Heart left ventricle (tissue), 16 donors: Measurements from ENCODE around the gene TXNL4A. TPM values are rescaled to one million over a fixed set of nuclear protein-coding genes. Genes with fewer than 3 reads are reported as not detected.
A peak's percentile ranks its signal among the peaks of the same experiment; 100 is the strongest.

Experiments used
- ATAC-seq, 4 donors: fragments of 200-7000 bp; cut with Tn5 transposase; one replicate each; pipeline ENCODE4 v1.9.1; 2020 to 2022; ENCODE audit warnings: moderate library complexity in 4 of 4, mild to moderate bottlenecking in 3 of 4, moderate number of reproducible peaks in 1 of 4
- DNase-seq, 5 donors: peaks; one replicate each; pipeline ENCODE4 v3.0.0-alpha.2; 2020
- H3K27ac ChIP-seq, 12 donors: fragments of 200-600 bp; sonication (generic) in 4 of 12; one replicate each; pipeline versions ENCODE4 v1.5.0 to v1.8.0; 2016 to 2022; ENCODE audit warnings: mild to moderate bottlenecking in 2 of 12
- H3K27me3 ChIP-seq, 9 donors: fragments of 200-600 bp; sonication (generic) in 2 of 9; one replicate each; pipeline versions ENCODE4 v1.5.1 to v1.8.0; 2016 to 2022; ENCODE audit warnings: mild to moderate bottlenecking in 3 of 9
- H3K36me3 ChIP-seq, 9 donors: fragments of 200-600 bp; sonication (generic) in 2 of 9; one replicate each; pipeline versions ENCODE4 v1.5.0 to v1.8.0; 2018 to 2022; ENCODE audit warnings: mild to moderate bottlenecking in 2 of 9
- H3K4me1 ChIP-seq, 12 donors: fragments of 200-600 bp; sonication (generic) in 4 of 12; one replicate each; pipeline versions ENCODE4 v1.5.0 to v1.8.0; 2016 to 2022; ENCODE audit warnings: mild to moderate bottlenecking in 3 of 12
- H3K4me3 ChIP-seq, 12 donors: fragments of 200-600 bp; sonication (generic) in 4 of 12; one replicate each; pipeline versions ENCODE4 v1.5.0 to v1.8.0; 2017 to 2022; ENCODE audit warnings: mild to moderate bottlenecking in 9 of 12, moderate library complexity in 4 of 12
- H3K9me3 ChIP-seq, 12 donors: fragments of 200-600 bp; sonication (generic) in 4 of 12; one replicate each; pipeline versions ENCODE4 v1.5.0 to v1.8.0; 2016 to 2022; ENCODE audit warnings: mild to moderate bottlenecking in 1 of 12
- CTCF ChIP-seq, 12 donors: fragments of 200-600 bp; sonication (generic) in 4 of 12; IDR thresholded peaks; one replicate each; pipeline versions ENCODE4 v1.5.0 to v1.8.0; 2018 to 2022; ENCODE audit warnings: antibody characterized with exemption in 12 of 12, mild to moderate bottlenecking in 5 of 12
- POLR2A ChIP-seq, 2 donors: fragments of 450-650 bp; IDR thresholded peaks; one replicate each; pipeline ENCODE4 v1.6.1; 2017; ENCODE audit warnings: antibody characterized with exemption in 2 of 2, mild to moderate bottlenecking in 2 of 2, moderate library complexity in 2 of 2
- WGBS, 4 donors: extraction: QIAGEN DNeasy Blood & Tissue Kit in 2 of 4; methylation state at CpG; one replicate each; pipeline versions ENCODE4 v1.1.5 to v1.1.7; 2013 to 2018; 5-methylcytosine and 5-hydroxymethylcytosine counted together
- intact Hi-C, 10 donors: fragments of 100-400 bp; cut with DNase I; formaldehyde crosslinking; loops; one replicate each; pipeline versions ENCODE4 v1.11.1 to v1.14.2; 2022
- polyA plus RNA-seq, 2 donors: library from polyadenylated mRNA; stranded (reverse); fragments of 200-250 nt; gene quantifications; one replicate each; pipeline ENCODE4 v1.2.3, GENCODE V29; 2013
- total RNA-seq, 9 donors: library from RNA; depleted of rRNA in 2 of 9; stranded (reverse); fragments of >200 nt in 2 of 9; fragmentation: NEBNext Ultra II Directional in 3 of 9; extraction: Animal tissue kit (Norgen Biotek cat#: 25700) in 3 of 9; gene quantifications; one replicate each; pipeline versions ENCODE4 v1.1.0 to v1.2.4, GENCODE V29; 2016 to 2023
- donor health status: ischemic (EF 13 %, LVEDD 7.1; RV severe dilation, severe dysfunction).
- donor health status: healthy with polysubstance abuse.
- donor health status: DM: no; HTN: yes; CAD: no.
- donor health status: DM: no; HTN: no; CAD: no.
- donor health status: ischemic (EF 25% LVEDD 6.9; RV normal size, moderate dysfunction).
- donor health status: ischemic (EF 25% LVEDD 5.7; RV mildly dilated, moderate dysfunction).
- donor health status: healthy.
- donor health status: DM: yes; HTN: yes; CAD: no.
- donor health status: ischemic (EF 35%, LVEDD 5.7; RV mildly dilated, moderate dysfunction).
- donor health status: nonischemic (EF 11% LVEDD 7.7; RV severe dilation, severe dysfunction).
- donor health status: DM: yes; HTN: yes; CAD: no.
- donor health status: PGD.
- donor health status: ischemic (EF 29% LVEDD 5.4; RV normal size, mild dysfunction).
- donor health status: nonischemic (EF 23%, LVEDD 6.1; RV moderate dilation, normal function).

Gene TXNL4A
- total and polyA plus RNA-seq, 11 donors, result 35.2 to 139 (median 92.0) TPM

- DNase-seq, result peak in 3 of 5 donors; percentile 11 to 57 (median 16)
- H3K27ac ChIP-seq, result no peak overlapping the region
- H3K27me3 ChIP-seq, result no peaks in the 10 kb centered on the region
- 88 to 93% (median 92%) methylated on average over 19 to 21 of the region's 21 CpGs for WGBS, 4 donors
- H3K36me3 ChIP-seq, result peaks cover 0 to 55% (median 16%) of the 10 kb centered on the region in 9 donors
- ATAC-seq, result no peak
- peaks cover 0 to 20% (median 7%) of the 10 kb centered on the region in 12 donors for H3K4me1 ChIP-seq
- TF ChIP-seq POLR2A (IDR thresholded peaks at IDR 0.05) (no peak), CTCF (IDR thresholded peaks at IDR 0.05) (no peak)
- H3K4me3 ChIP-seq, result no peak overlapping the region
- H3K9me3 ChIP-seq, result peaks cover 0 to 33% (median 19%) of the 10 kb centered on the region in 12 donors
- intact Hi-C loops, result no loop called here
Measured at GRCh38 chr18:79926715-79927606, 61.4 kb downstream of the TXNL4A start.

GRCh38 chr18:79926306-79926705, 62.1 kb downstream of the TXNL4A start:
- Histone ChIP-seq H3K27me3 (no peaks in the 10 kb centered on the region), H3K27ac (no peak overlapping the region), H3K9me3 (peaks cover 0 to 26% (median 18%) of the 10 kb centered on the region in 12 donors), H3K4me1 (peaks cover 0 to 20% (median 7%) of the 10 kb centered on the region in 12 donors), H3K36me3 (peaks cover 0 to 55% (median 16%) of the 10 kb centered on the region in 9 donors), H3K4me3 (no peak overlapping the region)
- WGBS, 4 donors, result 88 to 96% (median 93%) methylated on average over 11 of the region's 11 CpGs
- no peak for ATAC-seq
- no peak for TF ChIP-seq CTCF (IDR thresholded peaks at IDR 0.05)
- no peak for TF ChIP-seq POLR2A (IDR thresholded peaks at IDR 0.05)
- peak in 2 of 5 donors; percentile 6 to 9 for DNase-seq
- intact Hi-C loops, result no loop called here

GRCh38 chr18:79924814-79925731, 63.3 kb downstream of the TXNL4A start:
- peak; percentile 60 to 79 (median 72) for ATAC-seq
- H3K27me3 ChIP-seq, result no peaks in the 10 kb centered on the region
- peak overlapping the region in 1 of 12 donors; percentile 44 for H3K27ac ChIP-seq
- H3K4me3 ChIP-seq, result no peak overlapping the region
- TF ChIP-seq POLR2A (IDR thresholded peaks at IDR 0.05), result no peak
- TF ChIP-seq CTCF (IDR thresholded peaks at IDR 0.05), result peak in 2 of 12 donors; percentile 8 to 19
- WGBS, 4 donors, result 55 to 73% (median 65%) methylated on average over 25 of the region's 25 CpGs
- intact Hi-C loops, result no loop called here
- peaks cover 0 to 14% (median 11%) of the 10 kb centered on the region in 12 donors for H3K9me3 ChIP-seq
- peaks cover 0 to 46% (median 16%) of the 10 kb centered on the region in 9 donors for H3K36me3 ChIP-seq
- H3K4me1 ChIP-seq, result peaks cover 0 to 20% (median 7%) of the 10 kb centered on the region in 12 donors
- DNase-seq, result peak in 2 of 5 donors; percentile 29 to 49
